Uterus (tissue), 4 donors: ENCODE measurements around the gene GRIA1. TPM values are rescaled to one million over a fixed set of nuclear protein-coding genes. Genes with fewer than 3 reads are reported as not detected.

Experiments
- DNase-seq, 2 donors: peaks; one replicate each; pipeline ENCODE4 v3.0.0-alpha.2; 2019 to 2020
- H3K27ac ChIP-seq, 2 donors: fragments of 200-600 bp; sonication (generic); 1 replicate in 1 of 2; 2 replicates in 1 of 2; pipeline ENCODE4 v1.5.1; 2016 to 2018
- H3K27me3 ChIP-seq, 2 donors: fragments of 200-600 bp; sonication (generic); one replicate each; pipeline ENCODE4 v1.5.1; 2018 to 2019; ENCODE audit warnings: control low read depth in 1 of 2
- H3K36me3 ChIP-seq, 2 donors: fragments of 200-600 bp; sonication (generic); one replicate each; pipeline ENCODE4 v1.5.1; 2019; ENCODE audit warnings: control low read depth in 1 of 2
- H3K4me1 ChIP-seq, 2 donors: fragments of 200-600 bp; sonication (generic); one replicate each; pipeline ENCODE4 v1.5.1; 2018 to 2019; ENCODE audit warnings: control low read depth in 1 of 2
- H3K4me3 ChIP-seq, 2 donors: fragments of 200-600 bp; sonication (generic); 1 replicate in 1 of 2; 2 replicates in 1 of 2; pipeline ENCODE4 v1.5.1; 2018 to 2019; ENCODE audit warnings: mild to moderate bottlenecking in 1 of 2
- H3K9me3 ChIP-seq, 2 donors: fragments of 200-600 bp; sonication (generic); one replicate each; pipeline ENCODE4 v1.5.1; 2019; ENCODE audit warnings: control low read depth in 1 of 2
- POLR2A ChIP-seq, 2 donors: fragments of 450-650 bp; IDR thresholded peaks; one replicate each; pipeline ENCODE4 v1.6.1; 2016; ENCODE audit warnings: antibody characterized with exemption in 2 of 2, mild to moderate bottlenecking in 1 of 2, moderate library complexity in 1 of 2
- intact Hi-C: fragments of 100-400 bp; cut with DNase I; formaldehyde crosslinking; loops from one replicate; pipeline ENCODE4 v1.15.1; 2023; ENCODE audit warnings: low total_unique reads
- total RNA-seq, 4 donors: library from RNA; depleted of rRNA in 3 of 4; stranded (reverse); fragments of >200 nt in 3 of 4; gene quantifications; one replicate each; pipeline versions ENCODE4 v1.1.0 to v1.2.4, GENCODE V29; 2014 to 2023
- TF ChIP-seq, protein P1 (sequence below), 4 experiments: fragments of 200-600 bp in 2 of 4; fragments of 450-650 bp in 2 of 4; sonication (generic) in 2 of 4; IDR thresholded peaks; one replicate each; pipeline ENCODE4 v1.5.1; 2016 to 2019; ENCODE audit warnings: antibody characterized with exemption in 4 of 4, mild to moderate bottlenecking in 2 of 4, moderate library complexity in 1 of 4
- donor health status: DM: yes; HTN: yes; CAD: no.

The GRIA1 gene
- total RNA-seq, 4 donors from 2014 or later, result 0.37 to 24.1 (median 1.5) TPM; not detected in 1

DNA sequence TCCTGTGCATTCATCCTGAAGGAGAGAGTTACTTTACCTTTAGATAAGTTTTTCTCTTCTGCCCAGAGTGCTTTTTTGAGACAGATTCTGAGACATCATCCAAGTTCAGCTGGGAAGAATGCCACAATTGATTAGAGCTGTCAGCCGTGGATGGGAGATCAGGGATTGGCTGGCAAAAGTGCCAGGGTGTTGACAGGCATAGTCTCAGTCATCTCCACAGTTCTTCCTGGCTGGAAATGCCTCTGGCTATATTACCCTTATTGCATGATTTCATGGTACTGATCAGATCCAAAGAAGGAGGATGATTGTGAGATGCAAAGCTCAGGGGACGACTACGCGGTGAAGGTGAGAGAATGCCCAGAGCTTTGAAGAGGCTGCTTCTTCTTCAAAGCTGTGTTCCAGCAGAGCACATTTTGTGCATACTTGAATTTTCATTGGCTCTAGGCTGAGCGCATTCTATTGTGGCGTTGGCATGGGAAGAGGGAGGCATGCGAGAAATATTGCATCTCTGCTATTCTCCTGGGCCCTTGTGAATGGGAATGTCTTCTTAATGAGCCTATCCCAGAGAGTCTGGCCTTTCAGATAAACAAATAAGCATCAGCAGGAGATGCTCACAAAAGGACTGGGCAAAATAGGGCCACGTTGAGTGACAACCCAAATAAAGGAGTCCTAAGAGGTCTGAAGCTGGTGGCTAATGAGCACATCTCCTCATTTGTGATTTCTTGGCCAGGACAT lies 82.1 kb downstream of the GRIA1 start:
- Histone ChIP-seq H3K27me3 (no peaks in the 10 kb centered on the region), H3K9me3 (no peaks in the 10 kb centered on the region), H3K27ac (no peak overlapping the region), H3K4me1 (no peaks in the 10 kb centered on the region), H3K36me3 (no peaks in the 10 kb centered on the region), H3K4me3 (no peak overlapping the region)
- no peak for TF ChIP-seq POLR2A (IDR thresholded peaks at IDR 0.05)
- TF ChIP-seq, protein P1, sequence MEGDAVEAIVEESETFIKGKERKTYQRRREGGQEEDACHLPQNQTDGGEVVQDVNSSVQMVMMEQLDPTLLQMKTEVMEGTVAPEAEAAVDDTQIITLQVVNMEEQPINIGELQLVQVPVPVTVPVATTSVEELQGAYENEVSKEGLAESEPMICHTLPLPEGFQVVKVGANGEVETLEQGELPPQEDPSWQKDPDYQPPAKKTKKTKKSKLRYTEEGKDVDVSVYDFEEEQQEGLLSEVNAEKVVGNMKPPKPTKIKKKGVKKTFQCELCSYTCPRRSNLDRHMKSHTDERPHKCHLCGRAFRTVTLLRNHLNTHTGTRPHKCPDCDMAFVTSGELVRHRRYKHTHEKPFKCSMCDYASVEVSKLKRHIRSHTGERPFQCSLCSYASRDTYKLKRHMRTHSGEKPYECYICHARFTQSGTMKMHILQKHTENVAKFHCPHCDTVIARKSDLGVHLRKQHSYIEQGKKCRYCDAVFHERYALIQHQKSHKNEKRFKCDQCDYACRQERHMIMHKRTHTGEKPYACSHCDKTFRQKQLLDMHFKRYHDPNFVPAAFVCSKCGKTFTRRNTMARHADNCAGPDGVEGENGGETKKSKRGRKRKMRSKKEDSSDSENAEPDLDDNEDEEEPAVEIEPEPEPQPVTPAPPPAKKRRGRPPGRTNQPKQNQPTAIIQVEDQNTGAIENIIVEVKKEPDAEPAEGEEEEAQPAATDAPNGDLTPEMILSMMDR (IDR thresholded peaks at IDR 0.05), result no peak
- DNase-seq, result no peak
- intact Hi-C loops, result no loop called here

GRCh38 chr5:153573326-153574033 lies 83.0 kb downstream of the GRIA1 start:
- Histone ChIP-seq H3K9me3 (no peaks in the 10 kb centered on the region), H3K4me1 (no peaks in the 10 kb centered on the region), H3K27me3 (no peaks in the 10 kb centered on the region), H3K27ac (no peak overlapping the region), H3K4me3 (no peak overlapping the region), H3K36me3 (no peaks in the 10 kb centered on the region)
- no peak for DNase-seq
- intact Hi-C loops, result no loop called here
- TF ChIP-seq, protein P1 (IDR thresholded peaks at IDR 0.05), result no peak
- TF ChIP-seq POLR2A (IDR thresholded peaks at IDR 0.05), result no peak

DNA sequence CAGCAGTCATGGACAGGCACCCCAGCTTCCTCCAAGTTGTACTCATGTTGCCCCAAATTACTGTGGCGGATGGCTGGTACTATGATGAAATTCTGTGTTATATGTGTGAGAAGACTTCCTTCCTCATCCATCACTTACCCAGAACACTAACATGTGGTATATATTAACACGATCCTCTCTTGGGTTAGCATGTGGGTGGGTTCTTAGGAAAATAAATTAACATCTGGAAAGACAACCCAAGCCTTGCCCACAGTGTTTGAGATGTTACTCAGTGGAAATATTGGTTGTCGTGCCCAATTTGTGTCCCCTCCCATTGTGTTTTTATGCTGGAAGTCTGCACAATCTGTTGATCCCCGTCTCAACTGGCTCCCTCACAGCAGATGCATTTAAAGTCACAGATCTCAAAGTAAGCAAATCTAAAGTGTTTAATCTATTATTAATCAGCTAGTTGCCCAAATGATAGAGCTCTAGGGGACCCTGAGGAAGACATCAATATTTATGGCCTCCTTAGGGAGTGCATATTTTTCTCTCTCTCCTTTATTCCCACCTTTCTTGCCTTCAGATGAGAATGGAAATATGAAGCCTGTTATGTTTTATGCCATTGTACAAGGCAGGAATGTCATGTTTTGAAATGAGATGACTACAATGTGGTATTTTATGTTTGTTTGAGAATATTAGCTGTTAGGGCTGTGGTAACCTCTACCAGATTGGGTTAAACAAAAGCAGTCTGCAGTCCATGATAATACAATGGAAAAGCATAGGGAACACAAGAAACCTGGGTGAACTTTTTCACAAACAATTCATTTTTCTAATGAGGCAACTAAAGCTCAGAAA lies 93.9 kb downstream of the GRIA1 start:
- Histone ChIP-seq H3K36me3 (no peaks in the 10 kb centered on the region), H3K9me3 (no peaks in the 10 kb centered on the region), H3K27me3 (no peaks in the 10 kb centered on the region), H3K4me3 (no peak overlapping the region), H3K27ac (no peak overlapping the region), H3K4me1 (no peaks in the 10 kb centered on the region)
- TF ChIP-seq, protein P1 (IDR thresholded peaks at IDR 0.05), result no peak
- TF ChIP-seq POLR2A (IDR thresholded peaks at IDR 0.05), result no peak
- intact Hi-C loops, result no loop called here
- no peak for DNase-seq

DNA sequence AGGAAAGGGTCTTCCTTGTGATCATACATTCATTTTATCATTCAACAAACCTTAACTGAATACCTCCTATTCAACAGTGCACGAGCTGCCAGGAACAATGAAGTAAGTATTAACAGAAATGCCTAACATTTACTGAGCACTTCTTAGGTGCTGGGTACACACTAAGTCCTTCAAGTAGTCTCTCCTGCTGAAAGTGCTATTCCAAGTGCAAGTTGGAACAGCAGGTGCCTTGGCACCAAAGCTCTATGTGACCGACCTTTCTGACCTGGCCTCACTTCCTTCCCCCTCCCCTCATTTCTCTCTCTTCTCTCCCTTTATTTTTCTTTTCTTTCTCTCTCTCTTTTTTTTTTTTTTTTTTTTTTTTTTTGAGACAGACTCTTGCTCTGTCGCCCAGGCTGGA lies 94.5 kb downstream of the GRIA1 start:
- no peak for DNase-seq
- TF ChIP-seq, protein P1 (IDR thresholded peaks at IDR 0.05), result no peak
- TF ChIP-seq POLR2A (IDR thresholded peaks at IDR 0.05), result no peak
- Histone ChIP-seq H3K4me3 (no peak overlapping the region), H3K27ac (no peak overlapping the region), H3K36me3 (no peaks in the 10 kb centered on the region), H3K4me1 (no peaks in the 10 kb centered on the region), H3K27me3 (no peaks in the 10 kb centered on the region), H3K9me3 (no peaks in the 10 kb centered on the region)
- intact Hi-C loops, result no loop called here
